Nephron (organoid): Measurements from ENCODE around the gene FBXO40.
A peak's percentile ranks its signal among the peaks of the same experiment; 100 is the strongest.

Source experiments
- H3K27ac Mint-ChIP-seq, 3 experiments: 2 replicates each; pipeline ENCODE4 v1.8.0; 2020; ENCODE audit warnings: mixed read lengths in 3 of 3, mild to moderate bottlenecking in 2 of 3, moderate library complexity in 1 of 3
- H3K27me3 Mint-ChIP-seq: 2 replicates; pipeline ENCODE4 v1.8.0; 2021; ENCODE audit warnings: low read depth, mild to moderate bottlenecking, moderate library complexity, mixed read lengths
- H3K36me3 Mint-ChIP-seq: 2 replicates; pipeline ENCODE4 v1.8.0; 2020; ENCODE audit warnings: low read depth, mixed read lengths
- H3K4me1 Mint-ChIP-seq: 2 replicates; pipeline ENCODE4 v1.8.0; 2020; ENCODE audit warnings: mixed read lengths
- H3K4me3 Mint-ChIP-seq, 3 experiments: 2 replicates each; pipeline ENCODE4 v1.8.0; 2020; ENCODE audit warnings: mild to moderate bottlenecking in 3 of 3, mixed read lengths in 3 of 3, moderate library complexity in 2 of 3
- H3K9me3 Mint-ChIP-seq: 2 replicates; pipeline ENCODE4 v1.8.0; 2020; ENCODE audit warnings: mixed read lengths
- CTCF ChIP-seq, 3 experiments: fragments of 200-600 bp; sonication (generic); IDR thresholded peaks; one replicate each; pipeline ENCODE4 v1.5.0; 2021; ENCODE audit warnings: antibody characterized with exemption in 3 of 3; ENCODE audit not compliant: unreplicated experiment in 3 of 3

The FBXO40 gene

GRCh38 chr3:121592856-121593702 is at the start of gene FBXO40:
TSS of gene FBXO40 (plus strand) at chr3:121593379. CDS start at chr3:121620576, 27,197 bp downstream.
- Mint-ChIP-seq H3K4me1 (peaks cover 4% of the 10 kb centered on the region), H3K4me3 (no peak within 1 kb of the TSS), H3K36me3 (no peaks in the 10 kb centered on the region), H3K27me3 (peaks cover 8% of the 10 kb centered on the region), H3K27ac (no peak within 1 kb of the TSS), H3K9me3 (no peaks in the 10 kb centered on the region)
- TF ChIP-seq CTCF (IDR thresholded peaks at IDR 0.05; ENCODE audit: unreplicated experiment in 3 of 3), result no peak

- no peak for TF ChIP-seq CTCF (IDR thresholded peaks at IDR 0.05; ENCODE audit: unreplicated experiment in 3 of 3)
- H3K4me1 Mint-ChIP-seq, result peaks cover 8% of the 10 kb centered on the region
- peak overlapping the region; percentile 85 to 91 (median 90) for H3K4me3 Mint-ChIP-seq
- H3K27ac Mint-ChIP-seq, result peak overlapping the region in 1 of 3 experiments; percentile 61
- no peaks in the 10 kb centered on the region for H3K9me3 Mint-ChIP-seq
- no peaks in the 10 kb centered on the region for H3K27me3 Mint-ChIP-seq
- H3K36me3 Mint-ChIP-seq, result peaks cover 5% of the 10 kb centered on the region
These were observed 48.1 kb upstream of the FBXO40 start for GRCh38 chr3:121545049-121545573.

GRCh38 chr3:121545574-121546455 is 47.4 kb upstream of the FBXO40 start, which contains the start of gene POLQ:
TSS of gene POLQ (minus strand) at chr3:121545988. CDS start at chr3:121545877, 111 bp downstream.
- Mint-ChIP-seq H3K4me3 (peak within 1 kb of the TSS; percentile 85 to 91 (median 90)), H3K9me3 (no peaks in the 10 kb centered on the region), H3K36me3 (peaks cover 5% of the 10 kb centered on the region), H3K27me3 (no peaks in the 10 kb centered on the region), H3K4me1 (peaks cover 8% of the 10 kb centered on the region), H3K27ac (peak within 1 kb of the TSS; percentile 85 to 92 (median 91))
- no peak for TF ChIP-seq CTCF (IDR thresholded peaks at IDR 0.05; ENCODE audit: unreplicated experiment in 3 of 3)

- Mint-ChIP-seq H3K4me3 (no peak overlapping the region), H3K27ac (no peak overlapping the region), H3K4me1 (no peaks in the 10 kb centered on the region), H3K27me3 (no peaks in the 10 kb centered on the region), H3K36me3 (no peaks in the 10 kb centered on the region), H3K9me3 (no peaks in the 10 kb centered on the region)
- no peak for TF ChIP-seq CTCF (IDR thresholded peaks at IDR 0.05; ENCODE audit: unreplicated experiment in 3 of 3)
These were observed 40.8 kb upstream of the FBXO40 start for GRCh38 chr3:121552379-121552778.

- no peak for TF ChIP-seq CTCF (IDR thresholded peaks at IDR 0.05; ENCODE audit: unreplicated experiment in 3 of 3)
- Mint-ChIP-seq H3K4me1 (no peaks in the 10 kb centered on the region), H3K27me3 (no peaks in the 10 kb centered on the region), H3K36me3 (no peaks in the 10 kb centered on the region), H3K9me3 (no peaks in the 10 kb centered on the region), H3K27ac (no peak overlapping the region), H3K4me3 (no peak overlapping the region)
These were observed 40.4 kb upstream of the FBXO40 start for GRCh38 chr3:121552797-121553196.
